ENCODE results near the gene GUCA1A. TPM values are rescaled to one million over a fixed set of nuclear protein-coding genes. Genes with fewer than 3 reads are reported as not detected.

The GUCA1A gene
- total RNA-seq, 2 experiments from 2014 or later, result not detected

DNA sequence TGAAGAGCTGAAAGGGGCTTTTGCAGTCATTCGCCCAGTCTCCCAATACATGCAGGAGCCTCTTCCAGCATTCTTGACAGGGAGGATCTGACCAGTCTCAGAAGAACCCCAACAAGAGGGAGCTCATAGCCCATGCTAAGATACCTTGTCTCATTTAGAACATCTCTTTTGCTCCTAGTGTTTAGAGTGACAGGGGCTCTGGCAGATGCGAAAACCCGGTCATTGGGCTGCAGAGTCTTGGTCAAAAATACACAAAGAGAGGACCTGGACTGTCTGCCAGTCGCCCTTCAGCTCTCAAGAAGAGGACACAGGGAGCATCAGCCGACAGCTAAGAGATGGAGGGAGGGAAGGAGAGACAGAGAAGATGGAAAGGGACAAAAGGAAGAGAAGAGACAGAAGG, 20.9 kb downstream of the GUCA1A start:
- no TSS peak for BruUV-seq (replicated peaks)
- Histone ChIP-seq H3K4me3 (ENCODE audit: low read depth, low read length, poor library complexity, severe bottlenecking) (no peak overlapping the region), H2AFZ (ENCODE audit: low read length) (no peak overlapping the region), H3K9me2 (ENCODE audit: insufficient read depth, low read length) (no peaks in the 10 kb centered on the region), H3K36me3 (ENCODE audit: insufficient read depth, low read length) (no peaks in the 10 kb centered on the region), H3K4me2 (ENCODE audit: low read length) (no peak overlapping the region), H3K4me1 (ENCODE audit: insufficient read depth, low read length, poor library complexity, severe bottlenecking) (no peaks in the 10 kb centered on the region), H4K20me1 (ENCODE audit: insufficient read depth, low read length) (no peaks in the 10 kb centered on the region), H3K9me3 (ENCODE audit: low read length) (no peaks in the 10 kb centered on the region), H3K79me2 (ENCODE audit: insufficient read depth, low read depth, low read length) (no peaks in the 10 kb centered on the region), H3K27ac (ENCODE audit: low read depth, low read length, poor library complexity, severe bottlenecking) (no peak overlapping the region)
- intact Hi-C loops (cut with micrococcal nuclease; ENCODE audit: unreplicated experiment), result no loop called here
- no peak for DNase-seq (ENCODE audit: low spot score)
- TF ChIP-seq CTCF (conservative IDR thresholded peaks at IDR 0.05; ENCODE audit: low read length), result no peak
- TF ChIP-seq EZH2phosphoT487 (IDR thresholded peaks at IDR 0.05; ENCODE audit: borderline replicate concordance, low read depth, low read length), result no peak
- ChIA-PET CTCF (ENCODE audit: unreplicated experiment) (interaction anchor here (0.6 kb wide), 1 partner anchor 20 kb away, joined by 3 read pairs; no protein-coding TSS in a partner anchor), POLR2A (interaction anchor here (0.5 kb wide), 1 partner anchor 43 kb away, joined by 4 read pairs; no protein-coding TSS in a partner anchor)

GRCh38 chr6:42195415-42195814, 22.3 kb downstream of the GUCA1A start:
- Histone ChIP-seq H3K79me2 (ENCODE audit: insufficient read depth, low read depth, low read length) (no peaks in the 10 kb centered on the region), H3K36me3 (ENCODE audit: insufficient read depth, low read length) (no peaks in the 10 kb centered on the region), H3K27ac (ENCODE audit: low read depth, low read length, poor library complexity, severe bottlenecking) (no peak overlapping the region), H3K9me2 (ENCODE audit: insufficient read depth, low read length) (no peaks in the 10 kb centered on the region), H2AFZ (ENCODE audit: low read length) (no peak overlapping the region), H4K20me1 (ENCODE audit: insufficient read depth, low read length) (no peaks in the 10 kb centered on the region), H3K9me3 (ENCODE audit: low read length) (no peaks in the 10 kb centered on the region), H3K4me1 (ENCODE audit: insufficient read depth, low read length, poor library complexity, severe bottlenecking) (no peaks in the 10 kb centered on the region), H3K4me2 (ENCODE audit: low read length) (no peak overlapping the region), H3K4me3 (ENCODE audit: low read depth, low read length, poor library complexity, severe bottlenecking) (no peak overlapping the region)
- TF ChIP-seq CTCF (conservative IDR thresholded peaks at IDR 0.05; ENCODE audit: low read length), result no peak
- no peak for TF ChIP-seq EZH2phosphoT487 (IDR thresholded peaks at IDR 0.05; ENCODE audit: borderline replicate concordance, low read depth, low read length)
- no TSS peak for BruUV-seq (replicated peaks)
- ChIA-PET CTCF (ENCODE audit: unreplicated experiment) (no interaction called here), POLR2A (interaction anchor here (0.6 kb wide), 1 partner anchor 401 kb away, joined by 3 read pairs; no protein-coding TSS in a partner anchor)
- DNase-seq (ENCODE audit: low spot score), result no peak
- intact Hi-C loops (cut with micrococcal nuclease; ENCODE audit: unreplicated experiment), result no loop called here

- POLR2A ChIA-PET, result no interaction called here
- Histone ChIP-seq H3K4me1 (ENCODE audit: insufficient read depth, low read length, poor library complexity, severe bottlenecking) (no peaks in the 10 kb centered on the region), H3K9me3 (ENCODE audit: low read length) (no peaks in the 10 kb centered on the region), H3K27ac (ENCODE audit: low read depth, low read length, poor library complexity, severe bottlenecking) (no peak overlapping the region), H4K20me1 (ENCODE audit: insufficient read depth, low read length) (no peaks in the 10 kb centered on the region), H3K4me3 (ENCODE audit: low read depth, low read length, poor library complexity, severe bottlenecking) (no peak overlapping the region), H2AFZ (ENCODE audit: low read length) (no peak overlapping the region), H3K36me3 (ENCODE audit: insufficient read depth, low read length) (no peaks in the 10 kb centered on the region), H3K9me2 (ENCODE audit: insufficient read depth, low read length) (no peaks in the 10 kb centered on the region), H3K79me2 (ENCODE audit: insufficient read depth, low read depth, low read length) (no peaks in the 10 kb centered on the region), H3K4me2 (ENCODE audit: low read length) (no peak overlapping the region)
- CTCF ChIA-PET (ENCODE audit: unreplicated experiment), result no interaction called here
- no TSS peak for BruUV-seq (replicated peaks)
- DNase-seq (ENCODE audit: low spot score), result no peak
- intact Hi-C loops (cut with micrococcal nuclease; ENCODE audit: unreplicated experiment), result no loop called here
- TF ChIP-seq CTCF (conservative IDR thresholded peaks at IDR 0.05; ENCODE audit: low read length), result no peak
- no peak for TF ChIP-seq EZH2phosphoT487 (IDR thresholded peaks at IDR 0.05; ENCODE audit: borderline replicate concordance, low read depth, low read length)
Measured at GRCh38 chr6:42197555-42198362, 24.6 kb downstream of the GUCA1A start.
